ENCODE data around the gene MAST4. TPM values are rescaled to one million over a fixed set of nuclear protein-coding genes. Genes with fewer than 3 reads are reported as not detected.

MAST4 gene
- total and polyA plus RNA-seq, 2 of the 8 experiments (the other 6 are each of a cell fraction or from before 2014, with no cell fraction given) = 1.5 to 2.6 TPM

DNA sequence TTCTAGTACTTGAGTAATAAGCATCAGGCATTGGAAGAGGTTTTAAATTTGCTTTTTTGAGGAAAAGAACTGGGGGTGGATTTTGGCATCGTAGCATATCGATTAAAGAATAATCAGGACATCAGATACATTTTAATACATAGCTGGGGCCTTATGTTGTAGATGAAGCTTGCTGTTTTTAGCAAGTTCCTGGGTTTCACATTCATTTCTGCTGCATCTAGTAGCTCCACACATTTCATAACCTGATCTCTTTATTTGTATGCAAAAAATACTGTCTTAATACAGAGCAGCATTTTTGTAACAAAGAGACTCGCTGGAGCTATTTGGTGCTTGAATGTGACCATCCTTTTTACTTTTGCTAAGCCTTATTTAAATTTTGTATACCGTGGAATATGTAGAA is 571.9 kb downstream of the MAST4 start:
- H3K23ac ChIP-seq (ENCODE audit: insufficient read length) = no peak overlapping the region
- FAIRE-seq (no peak), DNase-seq (ENCODE audit: low read depth in 1 of 2, low spot score in 2 of 2) (no peak)
- H3K4ac ChIP-seq (replicated peaks; ENCODE audit: insufficient read length, low read depth, low read length) = no peak overlapping the region
- no peak overlapping the region for H3K18ac ChIP-seq (ENCODE audit: extremely low read depth, low read length)
- no peak overlapping the region for H2AFZ ChIP-seq (ENCODE audit: low read length)
- no peak overlapping the region for H2BK120ac ChIP-seq (replicated peaks; ENCODE audit: low read depth, low read length)
- POLR2A ChIA-PET (ENCODE audit: partially characterized antibody) = no interaction called here
- no peaks in the 10 kb centered on the region for H3K79me2 ChIP-seq (ENCODE audit: control insufficient read depth in 1 of 2, insufficient read depth in 2 of 2, low read length in 2 of 2)
- H3K14ac ChIP-seq (ENCODE audit: insufficient read length) = no peak overlapping the region
- no peak overlapping the region for H3K27ac ChIP-seq (ENCODE audit: low read depth, low read length)
- no peak overlapping the region for H3K9ac ChIP-seq (replicated peaks in 1 of 4; ENCODE audit: extremely low read depth in 1 of 4, low read depth in 3 of 4, low read length in 3 of 4)
- H3K4me2 ChIP-seq (ENCODE audit: insufficient read depth in 1 of 2, low read depth in 2 of 2, low read length in 2 of 2) = no peak overlapping the region
- H3K23me2 ChIP-seq (ENCODE audit: low read depth, low read length) = peaks cover 6% of the 10 kb centered on the region; the same call in 1 of the 2 replicates
- no peak overlapping the region for H4K91ac ChIP-seq (replicated peaks; ENCODE audit: insufficient read length, low read length)
- WGBS, 2 experiments (ENCODE audit: extremely low coverage in 1 of 2, insufficient coverage in 1 of 2, insufficient read length in 1 of 2, insufficient replicate concordance in 2 of 2, low coverage in 1 of 2, low lambda C conversion rate in 2 of 2, missing lambda C conversion rate in 1 of 2) = 95% methylated on average over 4 of the region's 4 CpGs; no CpG with 5 or more reads in 1 of the 2 experiments
- H4K5ac ChIP-seq (ENCODE audit: insufficient read length, low read depth, low read length) = no peak overlapping the region
- TF ChIP-seq ZNF274 (IDR thresholded peaks at IDR 0.05; ENCODE audit: borderline replicate concordance, extremely low read depth, low read length) = no peak
- TF ChIP-seq CBX8 (IDR thresholded peaks at IDR 0.05; ENCODE audit: borderline replicate concordance, low read depth, low read length) = no peak
- no peak for TF ChIP-seq RXRA (IDR thresholded peaks at IDR 0.05; ENCODE audit: insufficient read depth, low read depth, low read length)
- TF ChIP-seq CREB1 (IDR thresholded peaks at IDR 0.05) = no peak
- no peak for TF ChIP-seq TEAD4 (IDR thresholded peaks at IDR 0.05; ENCODE audit: low read depth, low read length)
- TF ChIP-seq, protein P1, sequence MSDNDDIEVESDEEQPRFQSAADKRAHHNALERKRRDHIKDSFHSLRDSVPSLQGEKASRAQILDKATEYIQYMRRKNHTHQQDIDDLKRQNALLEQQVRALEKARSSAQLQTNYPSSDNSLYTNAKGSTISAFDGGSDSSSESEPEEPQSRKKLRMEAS (IDR thresholded peaks at IDR 0.05) = no peak
- TF ChIP-seq KDM5A (IDR thresholded peaks at IDR 0.05; ENCODE audit: low read length) = no peak
- no peak for TF ChIP-seq POLR2A (IDR thresholded peaks at IDR 0.05; ENCODE audit: control extremely low read depth in 1 of 2, low read depth in 2 of 2, low read length in 2 of 2)
- no peak for TF ChIP-seq BRCA1 (IDR thresholded peaks at IDR 0.05; ENCODE audit: low read depth, low read length)
- no peak for TF ChIP-seq POLR2AphosphoS5 (IDR thresholded peaks at IDR 0.05; ENCODE audit: low read depth, low read length)
- no peak for TF ChIP-seq SP2 (IDR thresholded peaks at IDR 0.05; ENCODE audit: low read length)
- no peak for TF ChIP-seq BCL11A (IDR thresholded peaks at IDR 0.05; ENCODE audit: low read depth in 2 of 2, low read length in 2 of 2)
- TF ChIP-seq SUZ12 (IDR thresholded peaks at IDR 0.05; ENCODE audit: low read length) = no peak
- no peak for TF ChIP-seq TCF12 (IDR thresholded peaks at IDR 0.05; ENCODE audit: low read depth, low read length)
- no peak for TF ChIP-seq HDAC2 (IDR thresholded peaks at IDR 0.05; ENCODE audit: borderline replicate concordance in 1 of 2, low read depth in 2 of 2, low read length in 2 of 2)
- TF ChIP-seq FOSL1 (IDR thresholded peaks at IDR 0.05; ENCODE audit: insufficient read depth, low read depth, low read length) = no peak
- H2BK5ac ChIP-seq (ENCODE audit: low read depth, low read length) = no peak overlapping the region
- H2BK15ac ChIP-seq (ENCODE audit: low read length) = no peak overlapping the region
- H2BK12ac ChIP-seq (ENCODE audit: low read depth, low read length) = no peak overlapping the region
- no peaks in the 10 kb centered on the region for H3K36me3 ChIP-seq (ENCODE audit: control insufficient read depth in 2 of 4, insufficient read depth in 4 of 4, low read length in 3 of 4)
- no peak overlapping the region for H3K4me3 ChIP-seq (ENCODE audit: extremely low read depth in 1 of 4, insufficient read depth in 2 of 4, low read depth in 3 of 4, low read length in 4 of 4)
- CTCF ChIA-PET (ENCODE audit: partially characterized antibody) = interaction anchor here (1.1 to 5.3 kb wide), 6 partner anchors 9 to 1085 kb away, joined by 4 to 50 read pairs (median 6); no protein-coding TSS in a partner anchor
- H3K4me1 ChIP-seq (replicated peaks in 1 of 4; ENCODE audit: control insufficient read depth in 3 of 4, insufficient read depth in 4 of 4, low read length in 3 of 4) = peaks cover 0 to 13% (median 6%) of the 10 kb centered on the region in 4 experiments; a peak in 3 of 7 replicates
- no peaks in the 10 kb centered on the region for H4K20me1 ChIP-seq (replicated peaks in 1 of 2; ENCODE audit: control insufficient read depth in 1 of 2, insufficient read depth in 2 of 2, low read length in 2 of 2)
- H3K27me3 ChIP-seq (replicated peaks in 1 of 4; ENCODE audit: control insufficient read depth in 3 of 4, extremely low read depth in 1 of 4, insufficient read depth in 3 of 4, low read length in 3 of 4) = no peaks in the 10 kb centered on the region
- H4K8ac ChIP-seq (ENCODE audit: extremely low read depth, insufficient read depth, low read length) = no peak overlapping the region
- H3K56ac ChIP-seq (replicated peaks; ENCODE audit: insufficient read length, low read depth, low read length) = no peak overlapping the region
- H2BK20ac ChIP-seq (ENCODE audit: low read length) = no peak overlapping the region
- H3K9me3 ChIP-seq (ENCODE audit: insufficient read depth in 2 of 2, low read depth in 1 of 2, low read length in 1 of 2) = no peaks in the 10 kb centered on the region
- no peaks in the 10 kb centered on the region for H3K79me1 ChIP-seq (ENCODE audit: low read depth, low read length)
- H2AK5ac ChIP-seq (ENCODE audit: low read depth, low read length) = no peak overlapping the region

Measured in H1 (cell line).